SK-N-SH (cell line): ENCODE results near the gene VWA5B2. TPM values are rescaled to one million over a fixed set of nuclear protein-coding genes. Genes with fewer than 3 reads are reported as not detected.

ENCODE experiments used
- CTCF ChIA-PET: fragments of 300-600, 350-600 bp; formaldehyde crosslinking; extraction: SDS; loops from one replicate; lab custom pipeline; 2021; lab: Yijun Ruan, JAX
- POLR2A ChIA-PET: fragments of 350-600 bp; sonication (Branson Sonifier 250); formaldehyde crosslinking; extraction: SDS; loops from one replicate; lab custom pipeline; 2020; ENCODE audit warnings: antibody characterized with exemption, inconsistent platforms; lab: Yijun Ruan, JAX
- DNase-seq: peaks from one replicate; pipeline ENCODE4 v3.0.0; 2012
- H2AFZ ChIP-seq: fragments of 200-600 bp; sonication (generic); 2 replicates; pipeline ENCODE4 v1.8.1; 2016; ENCODE audit warnings: antibody characterized with exemption, mild to moderate bottlenecking, low read depth
- H3F3A ChIP-seq: fragments of 200-600 bp; sonication (generic); replicated peaks from 2 replicates; pipeline ENCODE3; 2016; ENCODE audit warnings: antibody characterized with exemption, mild to moderate bottlenecking; ENCODE audit not compliant: insufficient read depth
- H3K27ac ChIP-seq, 2 experiments: fragments of 200-500 bp in 1 of 2; fragments of 200-600 bp in 1 of 2; sonication (Bioruptor generic) in 1 of 2; sonication (generic), shearing (Covaris generic) in 1 of 2; 2 replicates each; pipeline versions ENCODE4 v1.5.1 to v1.6.1; 2014 to 2016; ENCODE audit warnings: low read depth in 2 of 2, inconsistent platforms in 1 of 2, low read length in 1 of 2, mild to moderate bottlenecking in 1 of 2, mixed read lengths in 1 of 2
- H3K27me3 ChIP-seq: fragments of 200-600 bp; sonication (generic), shearing (Covaris generic); 2 replicates; pipeline ENCODE4 v1.6.1; 2016; ENCODE audit warnings: mixed run types; ENCODE audit not compliant: insufficient read depth
- H3K36me3 ChIP-seq, 2 experiments: fragments of 200-500 bp in 1 of 2; fragments of 200-600 bp in 1 of 2; sonication (Bioruptor generic) in 1 of 2; sonication (generic) in 1 of 2; replicated peaks in 1 of 2; 2 replicates each; pipeline versions ENCODE3 to v1.5.1; 2014 to 2016; ENCODE audit warnings: low read length in 1 of 2, mild to moderate bottlenecking in 1 of 2; ENCODE audit not compliant: insufficient read depth in 2 of 2, control insufficient read depth in 1 of 2
- H3K4me1 ChIP-seq, 2 experiments: fragments of 200-500 bp in 1 of 2; fragments of 200-600 bp in 1 of 2; sonication (Bioruptor generic) in 1 of 2; sonication (generic), shearing (Covaris generic) in 1 of 2; 2 replicates each; pipeline versions ENCODE4 v1.5.1 to v1.6.1; 2014 to 2016; ENCODE audit warnings: low read depth in 1 of 2, low read length in 1 of 2, mixed run types in 1 of 2; ENCODE audit not compliant: insufficient read depth in 2 of 2, control insufficient read depth in 1 of 2
- H3K4me2 ChIP-seq: fragments of 200-600 bp; sonication (generic), shearing (Covaris generic); 2 replicates; pipeline ENCODE4 v1.6.1; 2017; ENCODE audit warnings: mixed run types
- H3K4me3 ChIP-seq, 2 experiments: fragments of 200-500 bp in 1 of 2; fragments of 200-600 bp in 1 of 2; sonication (Bioruptor generic) in 1 of 2; sonication (generic), shearing (Covaris generic) in 1 of 2; 2 replicates each; pipeline versions ENCODE4 v1.5.1 to v1.8.1; 2014 to 2016; ENCODE audit warnings: low read depth in 2 of 2, inconsistent platforms in 1 of 2, low read length in 1 of 2, mild to moderate bottlenecking in 1 of 2, mixed read lengths in 1 of 2, moderate library complexity in 1 of 2
- H3K79me2 ChIP-seq: fragments of 200-600 bp; sonication (generic); 2 replicates; pipeline ENCODE4 v1.8.1; 2017; ENCODE audit warnings: mild to moderate bottlenecking; ENCODE audit not compliant: insufficient read depth
- H3K9ac ChIP-seq: fragments of 200-600 bp; sonication (generic); 2 replicates; pipeline ENCODE4 v1.6.1; 2017; ENCODE audit warnings: mixed run types
- H3K9me2 ChIP-seq: fragments of 200-600 bp; sonication (generic); 2 replicates; pipeline ENCODE4 v1.6.1; 2017; ENCODE audit warnings: mixed run types
- H3K9me3 ChIP-seq: fragments of 200-600 bp; sonication (generic); 2 replicates; pipeline ENCODE4 v1.6.1; 2017; ENCODE audit warnings: mixed run types, mild to moderate bottlenecking, moderate library complexity
- H4K20me1 ChIP-seq: fragments of 200-600 bp; sonication (generic); 2 replicates; pipeline ENCODE4 v1.6.1; 2017; ENCODE audit warnings: mild to moderate bottlenecking, mixed run types; ENCODE audit not compliant: insufficient read depth
- CHD2 ChIP-seq: fragments of 150-350 bp; IDR thresholded peaks from 2 replicates; pipeline ENCODE4 v1.6.1; 2018; ENCODE audit warnings: low read length; ENCODE audit not compliant: partially characterized antibody
- CTCF ChIP-seq: fragments of 200-600 bp; sonication (generic); IDR thresholded peaks from 2 replicates; pipeline ENCODE4 v1.6.1; 2017; ENCODE audit warnings: antibody characterized with exemption, mild to moderate bottlenecking, moderate library complexity
- FOXM1 ChIP-seq: IDR thresholded peaks from 2 replicates; pipeline ENCODE4 v1.4.0; 2012; ENCODE audit warnings: low read depth, mild to moderate bottlenecking
- GATA2 ChIP-seq: sonication (generic); formaldehyde crosslinking; IDR thresholded peaks from 2 replicates; pipeline ENCODE4 v1.5.0; 2020; ENCODE audit warnings: mild to moderate bottlenecking, missing genetic modification reagents
- MXI1 ChIP-seq: IDR thresholded peaks from 2 replicates; pipeline ENCODE4 v1.6.1; 2012; ENCODE audit warnings: mild to moderate bottlenecking, low read depth, low read length, improper control_type of control experiment
- RAD21 ChIP-seq: IDR thresholded peaks from 2 replicates; pipeline ENCODE4 v1.6.1; 2012; ENCODE audit warnings: mild to moderate bottlenecking, low read length
- RCOR1 ChIP-seq: fragments of 150-350 bp; IDR thresholded peaks from 2 replicates; pipeline ENCODE4 v1.6.1; 2017; ENCODE audit warnings: antibody characterized with exemption, low read length
- RXRA ChIP-seq: IDR thresholded peaks from 2 replicates; pipeline ENCODE4 v1.4.0; 2012; ENCODE audit warnings: low read depth, mild to moderate bottlenecking, borderline replicate concordance
- SIN3A ChIP-seq: IDR thresholded peaks from 2 replicates; pipeline ENCODE4 v1.6.1; 2012; ENCODE audit warnings: low read depth, mild to moderate bottlenecking, low read length, moderate library complexity, borderline replicate concordance
- SMC3 ChIP-seq: IDR thresholded peaks from 2 replicates; pipeline ENCODE4 v1.6.1; 2012; ENCODE audit warnings: low read depth, low read length, improper control_type of control experiment
- WGBS: methylation state at CpG from one replicate; pipeline ENCODE4 v1.1.6; 2017; ENCODE audit warnings: low lambda C conversion rate; 5-methylcytosine and 5-hydroxymethylcytosine counted together
- polyA plus RNA-seq, 3 experiments: library from polyadenylated mRNA; depleted of rRNA; stranded (reverse); fragments of >200 nt; gene quantifications; 2 replicates each; pipeline ENCODE4 v1.2.3, GENCODE V29; 2012
- TF ChIP-seq, protein P1 (sequence below): IDR thresholded peaks from 2 replicates; pipeline ENCODE4 v1.6.1; 2012; ENCODE audit warnings: mild to moderate bottlenecking, low read depth, low read length, moderate library complexity
- TF ChIP-seq, protein P2 (sequence below): IDR thresholded peaks from 2 replicates; pipeline ENCODE4 v1.4.0; 2012; ENCODE audit warnings: low read depth, borderline replicate concordance

Gene VWA5B2
- polyA plus RNA-seq, 1 of the 3 experiments (the other 2 are of a cell fraction): 0.08 TPM

- no peaks in the 10 kb centered on the region for H3K9me2 ChIP-seq
- H3K27ac ChIP-seq: peak overlapping the region; percentile 52 to 77
- H3K4me2 ChIP-seq: peak overlapping the region; percentile 100
- peaks cover 0 to 3% of the 10 kb centered on the region in 2 experiments; a peak in 2 of 4 replicates for H3K4me1 ChIP-seq
- H3K36me3 ChIP-seq: peaks cover 4 to 5% of the 10 kb centered on the region in 2 experiments
- CTCF ChIA-PET: interaction anchor here (0.6 to 3.4 kb wide), 59 partner anchors 8 to 418 kb away, joined by 3 to 30 read pairs (median 5); partner anchors contain the start of genes ABCF3, AP2M1, CAMK2N2 and EIF2B5
- H4K20me1 ChIP-seq: no peaks in the 10 kb centered on the region
- H2AFZ ChIP-seq: peak overlapping the region; percentile 99; the same call in 1 of the 2 replicates
- H3K9me3 ChIP-seq: no peaks in the 10 kb centered on the region
- TF ChIP-seq SMC3: peak; percentile 82
- no peak for TF ChIP-seq FOXM1
- TF ChIP-seq RXRA: no peak
- TF ChIP-seq, protein P1, sequence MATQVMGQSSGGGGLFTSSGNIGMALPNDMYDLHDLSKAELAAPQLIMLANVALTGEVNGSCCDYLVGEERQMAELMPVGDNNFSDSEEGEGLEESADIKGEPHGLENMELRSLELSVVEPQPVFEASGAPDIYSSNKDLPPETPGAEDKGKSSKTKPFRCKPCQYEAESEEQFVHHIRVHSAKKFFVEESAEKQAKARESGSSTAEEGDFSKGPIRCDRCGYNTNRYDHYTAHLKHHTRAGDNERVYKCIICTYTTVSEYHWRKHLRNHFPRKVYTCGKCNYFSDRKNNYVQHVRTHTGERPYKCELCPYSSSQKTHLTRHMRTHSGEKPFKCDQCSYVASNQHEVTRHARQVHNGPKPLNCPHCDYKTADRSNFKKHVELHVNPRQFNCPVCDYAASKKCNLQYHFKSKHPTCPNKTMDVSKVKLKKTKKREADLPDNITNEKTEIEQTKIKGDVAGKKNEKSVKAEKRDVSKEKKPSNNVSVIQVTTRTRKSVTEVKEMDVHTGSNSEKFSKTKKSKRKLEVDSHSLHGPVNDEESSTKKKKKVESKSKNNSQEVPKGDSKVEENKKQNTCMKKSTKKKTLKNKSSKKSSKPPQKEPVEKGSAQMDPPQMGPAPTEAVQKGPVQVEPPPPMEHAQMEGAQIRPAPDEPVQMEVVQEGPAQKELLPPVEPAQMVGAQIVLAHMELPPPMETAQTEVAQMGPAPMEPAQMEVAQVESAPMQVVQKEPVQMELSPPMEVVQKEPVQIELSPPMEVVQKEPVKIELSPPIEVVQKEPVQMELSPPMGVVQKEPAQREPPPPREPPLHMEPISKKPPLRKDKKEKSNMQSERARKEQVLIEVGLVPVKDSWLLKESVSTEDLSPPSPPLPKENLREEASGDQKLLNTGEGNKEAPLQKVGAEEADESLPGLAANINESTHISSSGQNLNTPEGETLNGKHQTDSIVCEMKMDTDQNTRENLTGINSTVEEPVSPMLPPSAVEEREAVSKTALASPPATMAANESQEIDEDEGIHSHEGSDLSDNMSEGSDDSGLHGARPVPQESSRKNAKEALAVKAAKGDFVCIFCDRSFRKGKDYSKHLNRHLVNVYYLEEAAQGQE: 0 out of 2 replicates have a peak, but pooled peaks have one; percentile 23
- TF ChIP-seq RCOR1: peak; percentile 50; the same call in 1 of the 2 replicates
- TF ChIP-seq, protein P2, sequence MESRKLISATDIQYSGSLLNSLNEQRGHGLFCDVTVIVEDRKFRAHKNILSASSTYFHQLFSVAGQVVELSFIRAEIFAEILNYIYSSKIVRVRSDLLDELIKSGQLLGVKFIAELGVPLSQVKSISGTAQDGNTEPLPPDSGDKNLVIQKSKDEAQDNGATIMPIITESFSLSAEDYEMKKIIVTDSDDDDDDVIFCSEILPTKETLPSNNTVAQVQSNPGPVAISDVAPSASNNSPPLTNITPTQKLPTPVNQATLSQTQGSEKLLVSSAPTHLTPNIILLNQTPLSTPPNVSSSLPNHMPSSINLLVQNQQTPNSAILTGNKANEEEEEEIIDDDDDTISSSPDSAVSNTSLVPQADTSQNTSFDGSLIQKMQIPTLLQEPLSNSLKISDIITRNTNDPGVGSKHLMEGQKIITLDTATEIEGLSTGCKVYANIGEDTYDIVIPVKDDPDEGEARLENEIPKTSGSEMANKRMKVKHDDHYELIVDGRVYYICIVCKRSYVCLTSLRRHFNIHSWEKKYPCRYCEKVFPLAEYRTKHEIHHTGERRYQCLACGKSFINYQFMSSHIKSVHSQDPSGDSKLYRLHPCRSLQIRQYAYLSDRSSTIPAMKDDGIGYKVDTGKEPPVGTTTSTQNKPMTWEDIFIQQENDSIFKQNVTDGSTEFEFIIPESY: no peak
- TF ChIP-seq SIN3A: no peak
- TF ChIP-seq GATA2 (CRISPR knock-in tag): no peak
- peak; percentile 51; the same call in 1 of the 2 replicates for TF ChIP-seq MXI1
- peak; percentile 89 for TF ChIP-seq CTCF
- TF ChIP-seq CHD2: peak; percentile 33
- peak; percentile 79 for TF ChIP-seq RAD21
- H3K4me3 ChIP-seq: peak overlapping the region; percentile 94 to 97
- peak overlapping the region; percentile 82; the same call in 1 of the 2 replicates for H3K9ac ChIP-seq
- WGBS: 19% methylated on average over 17 of the region's 20 CpGs
- POLR2A ChIA-PET: interaction anchor here (0.8 kb wide), 1 partner anchor 73 kb away, joined by 3 read pairs; no protein-coding TSS in a partner anchor
- no peaks in the 10 kb centered on the region for H3K27me3 ChIP-seq
- H3K79me2 ChIP-seq: peaks cover 22% of the 10 kb centered on the region
- peaks cover 10% of the 10 kb centered on the region for H3F3A ChIP-seq
- peak; percentile 85 for DNase-seq
These were observed 20.9 kb downstream of the VWA5B2 start for GRCh38 chr3:184250167-184250828.
